ENCODE data around the gene COL5A1.

DNA sequence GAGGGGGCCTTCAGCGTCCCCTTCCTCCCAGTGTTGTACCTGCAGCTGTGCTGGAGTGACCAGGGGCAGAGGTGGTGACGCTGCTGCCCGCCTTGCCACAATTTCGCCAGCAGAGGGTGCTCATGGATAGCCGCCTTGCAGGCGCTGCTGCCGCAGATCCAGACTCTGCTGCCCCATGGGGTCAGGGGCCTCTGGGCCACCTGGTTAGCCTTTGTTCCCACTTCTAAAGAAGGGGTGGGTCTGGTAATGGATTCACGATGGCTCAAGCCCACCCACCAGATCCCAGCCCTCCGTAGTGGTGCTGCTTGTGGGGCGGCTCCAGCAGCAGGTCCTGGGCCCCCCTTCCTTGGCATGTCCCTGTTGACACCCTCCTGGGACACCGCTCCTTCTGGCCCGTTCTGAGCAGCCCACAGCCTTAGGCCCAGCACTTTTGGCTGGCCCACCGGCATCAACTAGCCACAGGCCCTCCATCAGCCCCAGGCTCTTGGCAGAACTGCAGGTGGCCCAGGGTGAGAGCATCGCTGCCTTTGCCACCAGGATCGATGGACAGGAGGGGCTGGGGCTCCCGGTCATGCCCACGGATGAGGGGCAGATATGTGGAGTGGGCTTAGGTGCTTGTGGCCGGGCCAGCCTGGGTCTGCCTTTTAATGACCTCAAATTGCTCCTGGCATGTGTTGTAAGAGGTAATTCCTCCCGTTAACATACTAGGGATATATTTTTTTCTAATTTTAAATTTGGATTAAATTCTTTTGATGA, 57.2 kb downstream of the COL5A1 start:
- TF ChIP-seq, protein P1, sequence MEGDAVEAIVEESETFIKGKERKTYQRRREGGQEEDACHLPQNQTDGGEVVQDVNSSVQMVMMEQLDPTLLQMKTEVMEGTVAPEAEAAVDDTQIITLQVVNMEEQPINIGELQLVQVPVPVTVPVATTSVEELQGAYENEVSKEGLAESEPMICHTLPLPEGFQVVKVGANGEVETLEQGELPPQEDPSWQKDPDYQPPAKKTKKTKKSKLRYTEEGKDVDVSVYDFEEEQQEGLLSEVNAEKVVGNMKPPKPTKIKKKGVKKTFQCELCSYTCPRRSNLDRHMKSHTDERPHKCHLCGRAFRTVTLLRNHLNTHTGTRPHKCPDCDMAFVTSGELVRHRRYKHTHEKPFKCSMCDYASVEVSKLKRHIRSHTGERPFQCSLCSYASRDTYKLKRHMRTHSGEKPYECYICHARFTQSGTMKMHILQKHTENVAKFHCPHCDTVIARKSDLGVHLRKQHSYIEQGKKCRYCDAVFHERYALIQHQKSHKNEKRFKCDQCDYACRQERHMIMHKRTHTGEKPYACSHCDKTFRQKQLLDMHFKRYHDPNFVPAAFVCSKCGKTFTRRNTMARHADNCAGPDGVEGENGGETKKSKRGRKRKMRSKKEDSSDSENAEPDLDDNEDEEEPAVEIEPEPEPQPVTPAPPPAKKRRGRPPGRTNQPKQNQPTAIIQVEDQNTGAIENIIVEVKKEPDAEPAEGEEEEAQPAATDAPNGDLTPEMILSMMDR (IDR thresholded peaks at IDR 0.05; ENCODE audit: low read length) = peak; percentile 77
- TF ChIP-seq EZH2 (IDR thresholded peaks at IDR 0.05; ENCODE audit: borderline replicate concordance, low read length) = no peak

All from OCI-LY1 (cell line).